HEK293 (cell line): Measurements from ENCODE around the gene NUP153.

Experiments used
- EGR2 ChIP-seq: fragments of 450-650 bp; formaldehyde crosslinking; IDR thresholded peaks from 2 replicates; pipeline ENCODE4 v1.5.1; 2016; ENCODE audit warnings: low read depth, missing biosample characterization, missing genetic modification characterization
- FEZF1 ChIP-seq: fragments of 450-650 bp; formaldehyde crosslinking; IDR thresholded peaks from 2 replicates; pipeline ENCODE4 v1.5.1; 2016; ENCODE audit warnings: missing biosample characterization, missing genetic modification characterization
- GLIS1 ChIP-seq: fragments of 450-650 bp; formaldehyde crosslinking; IDR thresholded peaks from 2 replicates; pipeline ENCODE4 v1.5.1; 2016; ENCODE audit warnings: missing biosample characterization, missing genetic modification characterization
- HIC1 ChIP-seq: fragments of 450-650 bp; formaldehyde crosslinking; IDR thresholded peaks from 2 replicates; pipeline ENCODE4 v1.5.1; 2016; ENCODE audit warnings: missing biosample characterization, missing genetic modification characterization
- KLF9 ChIP-seq: fragments of 450-650 bp; formaldehyde crosslinking; IDR thresholded peaks from 2 replicates; pipeline ENCODE4 v1.5.1; 2016; ENCODE audit warnings: missing biosample characterization, missing genetic modification characterization, low read depth
- MZF1 ChIP-seq: fragments of 450-650 bp; formaldehyde crosslinking; IDR thresholded peaks from 2 replicates; pipeline ENCODE4 v1.5.1; 2017; ENCODE audit warnings: missing biosample characterization, missing genetic modification characterization, borderline replicate concordance
- PRDM10 ChIP-seq: fragments of 450-650 bp; formaldehyde crosslinking; IDR thresholded peaks from 2 replicates; pipeline ENCODE4 v1.5.1; 2016; ENCODE audit warnings: missing biosample characterization, missing genetic modification characterization
- SCRT2 ChIP-seq: fragments of 450-650 bp; formaldehyde crosslinking; IDR thresholded peaks from 2 replicates; pipeline ENCODE4 v1.5.1; 2016; ENCODE audit warnings: missing biosample characterization, missing genetic modification characterization
- TCF7L2 ChIP-seq: IDR thresholded peaks from 2 replicates; pipeline ENCODE4 v1.6.1; 2011; ENCODE audit warnings: low read depth, mild to moderate bottlenecking, inconsistent platforms, low read length, moderate library complexity, borderline replicate concordance
- ZBTB17 ChIP-seq: fragments of 450-650 bp; formaldehyde crosslinking; IDR thresholded peaks from 2 replicates; pipeline ENCODE4 v1.5.1; 2016; ENCODE audit warnings: missing biosample characterization, missing genetic modification characterization
- ZBTB48 ChIP-seq: fragments of 450-650 bp; formaldehyde crosslinking; IDR thresholded peaks from 2 replicates; pipeline ENCODE4 v1.5.1; 2016; ENCODE audit warnings: missing biosample characterization, missing genetic modification characterization
- ZBTB6 ChIP-seq: fragments of 450-650 bp; formaldehyde crosslinking; IDR thresholded peaks from 2 replicates; pipeline ENCODE4 v1.5.1; 2017; ENCODE audit warnings: missing biosample characterization, missing genetic modification characterization
- ZBTB7A ChIP-seq: fragments of 450-650 bp; formaldehyde crosslinking; IDR thresholded peaks from 2 replicates; pipeline ENCODE4 v1.5.1; 2016; ENCODE audit warnings: low read depth, missing biosample characterization, missing genetic modification characterization
- ZBTB8A ChIP-seq: fragments of 450-650 bp; formaldehyde crosslinking; IDR thresholded peaks from 2 replicates; pipeline ENCODE4 v1.5.1; 2016; ENCODE audit warnings: missing biosample characterization, missing genetic modification characterization
- ZNF133 ChIP-seq: fragments of 450-650 bp; formaldehyde crosslinking; IDR thresholded peaks from 2 replicates; pipeline ENCODE4 v1.5.1; 2016; ENCODE audit warnings: missing biosample characterization, missing genetic modification characterization
- ZNF146 ChIP-seq: fragments of 450-650 bp; formaldehyde crosslinking; IDR thresholded peaks from 2 replicates; pipeline ENCODE4 v1.5.1; 2016; ENCODE audit warnings: missing biosample characterization, missing genetic modification characterization
- ZNF157 ChIP-seq: fragments of 450-650 bp; formaldehyde crosslinking; IDR thresholded peaks from 2 replicates; pipeline ENCODE4 v1.5.1; 2016; ENCODE audit warnings: missing biosample characterization, missing genetic modification characterization
- ZNF23 ChIP-seq: fragments of 450-650 bp; formaldehyde crosslinking; IDR thresholded peaks from 2 replicates; pipeline ENCODE4 v1.5.1; 2016; ENCODE audit warnings: missing biosample characterization, missing genetic modification characterization, borderline replicate concordance
- ZNF274 ChIP-seq, 2 experiments: fragments of 200-500 bp in 1 of 2; fragments of 450-650 bp in 1 of 2; sonication (Bioruptor generic) in 1 of 2; formaldehyde crosslinking in 1 of 2; IDR thresholded peaks; 2 replicates each; pipeline versions ENCODE4 v1.5.1 to v1.6.1; 2014 to 2016; ENCODE audit warnings: borderline replicate concordance in 1 of 2, inconsistent platforms in 1 of 2, low read length in 1 of 2, missing biosample characterization in 1 of 2, missing genetic modification characterization in 1 of 2
- ZNF280C ChIP-seq: fragments of 450-650 bp; formaldehyde crosslinking; IDR thresholded peaks from 2 replicates; pipeline ENCODE4 v1.5.1; 2016; ENCODE audit warnings: missing biosample characterization, missing genetic modification characterization
- ZNF324 ChIP-seq: fragments of 450-650 bp; formaldehyde crosslinking; IDR thresholded peaks from 2 replicates; pipeline ENCODE4 v1.5.1; 2016; ENCODE audit warnings: missing biosample characterization, missing genetic modification characterization
- ZNF391 ChIP-seq: fragments of 450-650 bp; formaldehyde crosslinking; IDR thresholded peaks from 2 replicates; pipeline ENCODE4 v1.5.1; 2016; ENCODE audit warnings: low read depth, missing biosample characterization, missing genetic modification characterization, borderline replicate concordance
- ZNF48 ChIP-seq: fragments of 450-650 bp; formaldehyde crosslinking; IDR thresholded peaks from 2 replicates; pipeline ENCODE4 v1.5.1; 2016; ENCODE audit warnings: missing biosample characterization, missing genetic modification characterization
- ZNF510 ChIP-seq: fragments of 450-650 bp; formaldehyde crosslinking; IDR thresholded peaks from 2 replicates; pipeline ENCODE4 v1.5.1; 2018; ENCODE audit warnings: mild to moderate bottlenecking, missing genetic modification characterization, missing biosample characterization; ENCODE audit not compliant: insufficient replicate concordance
- ZNF521 ChIP-seq: fragments of 450-650 bp; formaldehyde crosslinking; IDR thresholded peaks from 2 replicates; pipeline ENCODE4 v1.5.1; 2017; ENCODE audit warnings: missing biosample characterization, mild to moderate bottlenecking, missing genetic modification characterization
- ZNF544 ChIP-seq: fragments of 450-650 bp; formaldehyde crosslinking; IDR thresholded peaks from 2 replicates; pipeline ENCODE4 v1.5.0; 2017; ENCODE audit warnings: missing biosample characterization, missing genetic modification characterization
- ZNF548 ChIP-seq: fragments of 450-650 bp; formaldehyde crosslinking; IDR thresholded peaks from 2 replicates; pipeline ENCODE4 v1.5.1; 2016; ENCODE audit warnings: missing biosample characterization, missing genetic modification characterization
- ZNF558 ChIP-seq: fragments of 450-650 bp; formaldehyde crosslinking; IDR thresholded peaks from 2 replicates; pipeline ENCODE4 v1.5.1; 2016; ENCODE audit warnings: missing biosample characterization, missing genetic modification characterization
- ZNF624 ChIP-seq: fragments of 450-650 bp; formaldehyde crosslinking; IDR thresholded peaks from 2 replicates; pipeline ENCODE4 v1.5.1; 2017; ENCODE audit warnings: missing biosample characterization, missing genetic modification characterization

Gene NUP153

GRCh38 chr6:17705778-17706579 is 746 bp downstream of the NUP153 start (continued):
- TF ChIP-seq ZNF521 (tag by site-specific recombination): no peak
- TF ChIP-seq ZNF133: no peak
- peak; percentile 35 for TF ChIP-seq HIC1 (tag by site-specific recombination)
- no peak for TF ChIP-seq TCF7L2
- TF ChIP-seq ZBTB8A: peak; percentile 88
- TF ChIP-seq EGR2: peak; percentile 91
- TF ChIP-seq ZNF324 (tag by site-specific recombination): 0 out of 2 replicates have a peak, but pooled peaks have one; percentile 57
- no peak for TF ChIP-seq MZF1 (tag by site-specific recombination)
- TF ChIP-seq ZNF544 (tag by site-specific recombination): no peak
- TF ChIP-seq ZBTB7A (tag by site-specific recombination): no peak
- TF ChIP-seq KLF9 (tag by site-specific recombination): peak; percentile 91
- TF ChIP-seq ZNF624 (tag by site-specific recombination): no peak
- TF ChIP-seq ZNF280C (tag by site-specific recombination): no peak
- no peak for TF ChIP-seq ZNF157 (tag by site-specific recombination)
- peak; percentile 48; the same call in 1 of the 2 replicates for TF ChIP-seq ZBTB48
- TF ChIP-seq ZNF48 (tag by site-specific recombination): no peak
- no peak for TF ChIP-seq ZNF391 (tag by site-specific recombination)
- no peak for TF ChIP-seq FEZF1
- TF ChIP-seq ZBTB6 (tag by site-specific recombination): no peak
- TF ChIP-seq SCRT2 (tag by site-specific recombination): peak; percentile 50
- TF ChIP-seq ZNF23: no peak
- TF ChIP-seq ZBTB17 (tag by site-specific recombination): 0 out of 2 replicates have a peak, but pooled peaks have one; percentile 13
- TF ChIP-seq GLIS1 (tag by site-specific recombination): peak; percentile 100
- peak; percentile 88 for TF ChIP-seq PRDM10 (tag by site-specific recombination)
- TF ChIP-seq ZNF146: 0 out of 2 replicates have a peak, but pooled peaks have one; percentile 19
- no peak for TF ChIP-seq ZNF548 (tag by site-specific recombination)
- TF ChIP-seq ZNF274 (IDR thresholded peaks at IDR 0.05; ENCODE audit: low read length): no peak
- no peak for TF ChIP-seq ZNF274 (tag by site-specific recombination; IDR thresholded peaks at IDR 0.05; ENCODE audit: borderline replicate concordance)
- 0 out of 2 replicates have a peak, but pooled peaks have one; percentile 52 for TF ChIP-seq ZNF558 (tag by site-specific recombination)
- peak; percentile 39 for TF ChIP-seq ZNF510 (tag by site-specific recombination)
